HCT116 (cell line): ENCODE data around the gene TMEM208. TPM values are rescaled to one million over a fixed set of nuclear protein-coding genes. Genes with fewer than 3 reads are reported as not detected.

Experiments used
- ATAC-seq: fragments of 200-7000 bp; cut with Tn5 transposase; 2 replicates; pipeline ENCODE4 v1.9.1; 2020; ENCODE audit warnings: mild to moderate bottlenecking, moderate library complexity
- BruUV-seq: library from RNA; stranded (reverse); fragments of 400-500 nt; replicated peaks from 2 replicates; lab custom pipeline; 2021; lab: Mats Ljungman, UMichigan
- CTCF ChIA-PET: fragments of 300-600 bp; sonication (Branson Sonifier 250); formaldehyde crosslinking; loops from one replicate; lab custom pipeline; 2021; ENCODE audit warnings: antibody characterized with exemption; lab: Charles Lee
- POLR2A ChIA-PET: fragments of 300-600, 350-600 bp; sonication (Branson Sonifier 250); formaldehyde crosslinking; loops from one replicate; lab custom pipeline; 2021; ENCODE audit warnings: antibody characterized with exemption; lab: Charles Lee
- RAD21 ChIA-PET, 2 experiments: fragments of 300-600 bp; sonication (Branson Sonifier 250); formaldehyde crosslinking; loops; one replicate each; lab custom pipeline; 2023; ENCODE audit warnings: low total read pairs in 2 of 2; ENCODE audit not compliant: uncharacterized antibody in 2 of 2, unreplicated experiment in 2 of 2, low non-redundant PET in 1 of 2; lab: Charles Lee
- DNase-seq: peaks from one replicate; pipeline ENCODE4 v3.0.0-alpha.2; 2010; ENCODE audit warnings: low read depth, low spot score
- H2AFZ ChIP-seq: fragments of 200-600 bp; shearing (Covaris generic), sonication (generic); 2 replicates; pipeline ENCODE4 v1.6.1; 2017; ENCODE audit warnings: low read depth, mixed run types, mixed read lengths, antibody characterized with exemption, low read length; ENCODE audit not compliant: poor library complexity, severe bottlenecking
- H3K27ac ChIP-seq: 2 replicates; pipeline ENCODE4 v1.5.1; 2012; ENCODE audit warnings: low read depth, low read length
- H3K27me3 ChIP-seq: fragments of 200-600 bp; sonication (generic); 2 replicates; pipeline ENCODE4 v1.6.1; 2016; ENCODE audit warnings: mixed run types, low read length, mixed read lengths; ENCODE audit not compliant: insufficient read depth
- H3K36me3 ChIP-seq, 2 experiments: fragments of 200-500 bp in 1 of 2; fragments of 200-600 bp in 1 of 2; sonication (Bioruptor generic) in 1 of 2; sonication (generic) in 1 of 2; 2 replicates each; pipeline versions ENCODE4 v1.5.1 to v1.6.1; 2014 to 2016; ENCODE audit warnings: low read length in 2 of 2, inconsistent platforms in 1 of 2, mixed read lengths in 1 of 2, mixed run types in 1 of 2; ENCODE audit not compliant: insufficient read depth in 2 of 2, control insufficient read depth in 1 of 2
- H3K4me1 ChIP-seq, 2 experiments: fragments of 200-600 bp in 1 of 2; sonication (generic) in 1 of 2; 2 replicates each; pipeline versions ENCODE4 v1.5.1 to v1.6.1; 2012 to 2017; ENCODE audit warnings: low read length in 2 of 2, inconsistent platforms in 1 of 2, mild to moderate bottlenecking in 1 of 2, mixed read lengths in 1 of 2, mixed run types in 1 of 2, moderate library complexity in 1 of 2; ENCODE audit not compliant: insufficient read depth in 2 of 2, control insufficient read depth in 1 of 2
- H3K4me2 ChIP-seq: fragments of 200-600 bp; sonication (generic); 2 replicates; pipeline ENCODE4 v1.6.1; 2017; ENCODE audit warnings: mixed run types, low read length, mixed read lengths
- H3K4me3 ChIP-seq, 2 experiments: fragments of 200-600 bp in 1 of 2; sonication (generic) in 1 of 2; replicated peaks in 1 of 2; 2 replicates each; pipeline ENCODE4 v1.5.1; 2011 to 2016; ENCODE audit warnings: low read length in 2 of 2, control low read depth in 1 of 2, low read depth in 1 of 2, mild to moderate bottlenecking in 1 of 2, mixed read lengths in 1 of 2, mixed run types in 1 of 2
- H3K79me2 ChIP-seq: fragments of 200-600 bp; sonication (generic); 2 replicates; pipeline ENCODE4 v1.6.1; 2017; ENCODE audit warnings: mild to moderate bottlenecking, mixed run types, low read length, moderate library complexity, mixed read lengths; ENCODE audit not compliant: insufficient read depth
- H3K9ac ChIP-seq: fragments of 200-600 bp; sonication (generic); 2 replicates; pipeline ENCODE4 v1.6.1; 2016; ENCODE audit warnings: low read length, mixed read lengths
- H3K9me2 ChIP-seq: fragments of 200-600 bp; sonication (generic), shearing (Covaris generic); 2 replicates; pipeline ENCODE4 v1.6.1; 2017; ENCODE audit warnings: mixed run types, mild to moderate bottlenecking, moderate library complexity; ENCODE audit not compliant: insufficient read depth
- H3K9me3 ChIP-seq, 2 experiments: fragments of 200-500 bp in 1 of 2; fragments of 200-600 bp in 1 of 2; sonication (Bioruptor generic) in 1 of 2; sonication (generic) in 1 of 2; 2 replicates each; pipeline ENCODE4 v1.6.1; 2014 to 2017; ENCODE audit warnings: low read length in 2 of 2, mixed read lengths in 2 of 2, inconsistent platforms in 1 of 2, low read depth in 1 of 2, mild to moderate bottlenecking in 1 of 2, mixed run types in 1 of 2, moderate library complexity in 1 of 2; ENCODE audit not compliant: control insufficient read depth in 1 of 2, insufficient read depth in 1 of 2
- H4K20me1 ChIP-seq: fragments of 200-600 bp; sonication (generic), shearing (Covaris generic); 2 replicates; pipeline ENCODE4 v1.6.1; 2017; ENCODE audit warnings: mixed run types, mild to moderate bottlenecking, moderate library complexity; ENCODE audit not compliant: insufficient read depth
- CBX3 ChIP-seq: IDR thresholded peaks from 2 replicates; pipeline ENCODE4 v1.6.1; 2012; ENCODE audit warnings: low read depth
- EGR1 ChIP-seq: IDR thresholded peaks from 2 replicates; pipeline ENCODE4 v1.6.1; 2012; ENCODE audit warnings: low read depth
- EZH2 ChIP-seq: fragments of 200-600 bp; sonication (generic); IDR thresholded peaks from 2 replicates; pipeline ENCODE4 v1.6.1; 2017; ENCODE audit warnings: antibody characterized with exemption, mixed run types
- FOSL1 ChIP-seq: IDR thresholded peaks from 2 replicates; pipeline ENCODE4 v1.6.1; 2012; ENCODE audit warnings: low read depth
- JUND ChIP-seq: IDR thresholded peaks from 2 replicates; pipeline ENCODE4 v1.6.1; 2012
- MAX ChIP-seq: IDR thresholded peaks from 2 replicates; pipeline ENCODE4 v1.6.1; 2012
- POLR2A ChIP-seq: IDR thresholded peaks from 2 replicates; pipeline ENCODE4 v1.7.0; 2011; ENCODE audit warnings: borderline replicate concordance; ENCODE audit not compliant: insufficient read depth, insufficient read length; ENCODE audit errors: extremely low read depth
- POLR2AphosphoS5 ChIP-seq: IDR thresholded peaks from 2 replicates; pipeline ENCODE4 v1.6.1; 2011; ENCODE audit warnings: mild to moderate bottlenecking, low read depth, low read length, moderate library complexity
- RAD21 ChIP-seq: IDR thresholded peaks from 2 replicates; pipeline ENCODE4 v1.6.1; 2012; ENCODE audit warnings: low read depth, mild to moderate bottlenecking
- SIN3A ChIP-seq: IDR thresholded peaks from 2 replicates; pipeline ENCODE4 v1.6.1; 2012; ENCODE audit warnings: low read depth
- SRF ChIP-seq: IDR thresholded peaks from 2 replicates; pipeline ENCODE4 v1.6.1; 2012; ENCODE audit warnings: low read depth
- ZBTB33 ChIP-seq: IDR thresholded peaks from 2 replicates; pipeline ENCODE4 v1.6.1; 2011; ENCODE audit warnings: mild to moderate bottlenecking, low read length, moderate library complexity; ENCODE audit not compliant: insufficient replicate concordance; ENCODE audit errors: extremely low read depth
- ZFX ChIP-seq: fragments of 450-650 bp; IDR thresholded peaks from 2 replicates; pipeline ENCODE4 v1.6.1; 2017
- intact Hi-C: fragments of 100-400 bp; cut with micrococcal nuclease; formaldehyde crosslinking; loops from 2 replicates; pipeline ENCODE4 v1.10.0; 2022
- total RNA-seq: library from RNA; stranded (reverse); gene quantifications from one replicate; pipeline ENCODE4 v1.2.1, GENCODE V29; 2021; ENCODE audit not compliant: unreplicated experiment
- TF ChIP-seq, protein P1 (sequence below): IDR thresholded peaks from 2 replicates; pipeline ENCODE4 v1.6.1; 2012; ENCODE audit warnings: low read depth

TMEM208 gene
- total RNA-seq, 1 experiment from 2014 or later, result 36.1 TPM

DNA sequence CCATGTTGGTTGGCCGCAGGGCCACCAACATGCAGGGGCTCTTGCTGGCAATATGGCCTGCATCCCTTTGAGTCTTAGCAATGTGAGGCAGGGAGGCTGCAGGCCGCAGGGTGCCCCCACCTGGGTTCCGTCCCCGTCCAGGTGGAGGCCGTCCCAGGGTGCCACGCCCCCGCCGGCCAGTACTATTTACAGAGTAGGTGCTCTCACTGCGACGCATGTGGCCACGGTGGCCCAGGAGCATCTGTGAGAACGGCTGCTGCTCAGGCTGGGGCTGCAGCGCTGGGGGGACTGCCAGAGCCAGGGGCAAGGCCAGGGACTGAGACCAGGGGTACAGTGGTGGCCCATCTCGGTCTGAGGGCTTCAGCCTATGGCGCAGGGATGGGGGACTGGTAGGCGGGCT lies 46.8 kb upstream of the TMEM208 start (continued):
- TF ChIP-seq, protein P1, sequence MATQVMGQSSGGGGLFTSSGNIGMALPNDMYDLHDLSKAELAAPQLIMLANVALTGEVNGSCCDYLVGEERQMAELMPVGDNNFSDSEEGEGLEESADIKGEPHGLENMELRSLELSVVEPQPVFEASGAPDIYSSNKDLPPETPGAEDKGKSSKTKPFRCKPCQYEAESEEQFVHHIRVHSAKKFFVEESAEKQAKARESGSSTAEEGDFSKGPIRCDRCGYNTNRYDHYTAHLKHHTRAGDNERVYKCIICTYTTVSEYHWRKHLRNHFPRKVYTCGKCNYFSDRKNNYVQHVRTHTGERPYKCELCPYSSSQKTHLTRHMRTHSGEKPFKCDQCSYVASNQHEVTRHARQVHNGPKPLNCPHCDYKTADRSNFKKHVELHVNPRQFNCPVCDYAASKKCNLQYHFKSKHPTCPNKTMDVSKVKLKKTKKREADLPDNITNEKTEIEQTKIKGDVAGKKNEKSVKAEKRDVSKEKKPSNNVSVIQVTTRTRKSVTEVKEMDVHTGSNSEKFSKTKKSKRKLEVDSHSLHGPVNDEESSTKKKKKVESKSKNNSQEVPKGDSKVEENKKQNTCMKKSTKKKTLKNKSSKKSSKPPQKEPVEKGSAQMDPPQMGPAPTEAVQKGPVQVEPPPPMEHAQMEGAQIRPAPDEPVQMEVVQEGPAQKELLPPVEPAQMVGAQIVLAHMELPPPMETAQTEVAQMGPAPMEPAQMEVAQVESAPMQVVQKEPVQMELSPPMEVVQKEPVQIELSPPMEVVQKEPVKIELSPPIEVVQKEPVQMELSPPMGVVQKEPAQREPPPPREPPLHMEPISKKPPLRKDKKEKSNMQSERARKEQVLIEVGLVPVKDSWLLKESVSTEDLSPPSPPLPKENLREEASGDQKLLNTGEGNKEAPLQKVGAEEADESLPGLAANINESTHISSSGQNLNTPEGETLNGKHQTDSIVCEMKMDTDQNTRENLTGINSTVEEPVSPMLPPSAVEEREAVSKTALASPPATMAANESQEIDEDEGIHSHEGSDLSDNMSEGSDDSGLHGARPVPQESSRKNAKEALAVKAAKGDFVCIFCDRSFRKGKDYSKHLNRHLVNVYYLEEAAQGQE, result no peak
- no peak for TF ChIP-seq CBX3
- no peak for TF ChIP-seq POLR2AphosphoS5
- no peak for TF ChIP-seq RAD21

DNA sequence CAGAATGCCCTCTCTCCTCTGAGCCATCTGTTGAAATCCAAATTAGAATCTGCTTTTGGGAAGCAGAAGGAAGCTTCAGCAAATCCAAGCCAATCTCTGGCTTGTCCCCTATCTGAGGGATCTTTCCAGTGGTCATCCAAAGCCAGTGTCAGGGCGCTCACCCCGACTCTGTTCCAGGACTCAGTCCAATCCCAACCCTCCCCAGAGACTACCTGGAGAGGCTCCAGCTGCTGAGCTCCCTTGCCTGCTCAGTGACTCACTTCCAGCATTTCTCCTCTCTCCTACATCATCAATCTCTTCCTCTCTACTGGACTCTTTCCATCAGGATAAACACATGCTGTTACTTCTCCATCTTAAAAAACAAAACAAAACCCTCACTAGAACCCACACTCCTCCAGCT lies 45.6 kb upstream of the TMEM208 start:
- CTCF ChIA-PET, result interaction anchor here (0.7 kb wide), 1 partner anchor 155 kb away, joined by 3 read pairs; no protein-coding TSS in a partner anchor
- TF ChIP-seq POLR2A, result no peak
- TF ChIP-seq FOSL1, result no peak
- TF ChIP-seq RAD21, result no peak
- TF ChIP-seq EGR1, result no peak
- TF ChIP-seq POLR2AphosphoS5, result no peak
- TF ChIP-seq ZBTB33, result no peak
- no peak for TF ChIP-seq EZH2
- no peak for TF ChIP-seq SRF
- TF ChIP-seq ZFX, result no peak
- TF ChIP-seq JUND, result no peak
- no peak for TF ChIP-seq SIN3A
- TF ChIP-seq MAX, result no peak
- TF ChIP-seq, all 23 proteins: peak for 0

More for the DNA sequence above, 45.6 kb upstream of the TMEM208 start:
- Histone ChIP-seq H2AFZ (no peak overlapping the region), H3K9me2 (no peaks in the 10 kb centered on the region), H3K9ac (no peak overlapping the region), H3K79me2 (peaks cover 11% of the 10 kb centered on the region), H3K4me1 (peaks cover 33 to 71% of the 10 kb centered on the region in 2 experiments), H3K36me3 (no peaks in the 10 kb centered on the region), H3K4me3 (no peak overlapping the region), H3K27me3 (no peaks in the 10 kb centered on the region), H3K9me3 (no peaks in the 10 kb centered on the region), H3K27ac (no peak overlapping the region), H4K20me1 (no peaks in the 10 kb centered on the region), H3K4me2 (no peak overlapping the region; the same call in 1 of the 2 replicates)
- ChIA-PET POLR2A (no interaction called here), RAD21 (no interaction called here)
- no TSS peak for BruUV-seq
- intact Hi-C loops, result no loop called here
- no peak for DNase-seq
- no peak for ATAC-seq
